GM10266 (cell line): ENCODE measurements around the gene OPN4.

ENCODE experiments used
- DNase-seq: peaks from one replicate; pipeline ENCODE4 v3.0.0; 2012; ENCODE audit errors: extremely low spot score
- CTCF ChIP-seq: IDR thresholded peaks from 2 replicates; pipeline ENCODE4 v1.5.1; 2012; ENCODE audit warnings: mild to moderate bottlenecking, low read depth; ENCODE audit not compliant: control insufficient read depth, insufficient read depth; ENCODE audit errors: missing control alignments

OPN4 gene

GRCh38 chr10:86653379-86653778 is 968 bp upstream of the OPN4 start:
- TF ChIP-seq CTCF, result no peak
- no peak for DNase-seq

DNA sequence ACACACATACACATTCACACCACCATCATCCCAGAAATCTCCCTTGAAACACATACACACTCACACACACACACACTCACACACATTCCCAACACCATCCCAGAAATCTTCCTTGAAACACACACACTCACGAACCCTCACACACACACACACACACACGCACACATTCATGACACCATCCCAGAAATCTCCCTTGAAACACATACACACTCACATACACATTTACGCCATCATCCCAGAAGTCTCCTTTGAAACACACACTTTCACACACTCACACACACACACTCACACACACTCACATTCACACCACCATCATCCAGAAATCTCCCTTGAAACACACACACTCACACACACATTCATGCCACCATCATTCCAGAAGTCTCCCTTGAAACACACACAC is 360 bp upstream of the OPN4 start:
- TF ChIP-seq CTCF, result no peak
- DNase-seq, result no peak

- no peak for DNase-seq
- TF ChIP-seq CTCF, result no peak
Observed at GRCh38 chr10:86655173-86655540, 810 bp downstream of the OPN4 start.

DNA sequence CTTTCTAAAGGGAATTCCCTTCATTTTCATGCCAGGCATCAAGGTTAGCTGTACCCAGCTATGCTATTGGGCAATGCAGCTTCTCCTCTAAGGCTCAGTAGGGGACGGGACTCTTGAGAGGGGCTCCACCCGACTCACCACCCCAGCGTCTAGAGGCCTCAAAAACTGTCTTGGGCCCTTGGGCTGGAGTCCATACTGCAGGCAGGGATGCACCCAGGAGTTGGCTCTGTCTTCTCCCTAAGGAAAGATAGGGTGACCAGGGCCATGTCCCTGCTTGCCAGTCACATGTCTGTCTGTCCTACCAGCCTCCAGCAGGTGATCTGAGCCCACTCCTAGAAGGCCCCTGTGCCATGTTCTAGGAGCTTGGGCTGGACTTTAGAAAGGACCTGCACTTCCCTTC is 1.2 kb downstream of the OPN4 start:
- no peak for DNase-seq
- TF ChIP-seq CTCF, result no peak

DNA sequence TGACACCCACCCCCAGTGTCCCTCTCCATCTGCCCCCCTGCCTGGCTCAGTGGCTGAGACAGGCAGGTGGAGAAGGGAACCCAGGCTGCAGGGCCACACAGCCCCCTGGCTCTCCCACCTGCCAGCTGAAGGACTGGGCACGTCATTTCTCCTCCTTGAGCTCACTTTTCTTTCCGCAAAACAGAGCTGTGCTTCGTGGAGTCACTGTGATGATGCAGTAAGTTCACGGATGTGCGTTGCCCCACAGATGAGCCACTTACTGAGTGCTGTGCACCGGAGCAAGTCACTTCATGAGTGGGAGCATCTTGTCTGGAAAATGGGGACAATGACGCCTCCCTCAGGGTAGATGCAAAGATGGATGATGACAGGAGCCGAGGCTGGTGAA is 2.7 kb downstream of the OPN4 start:
- no peak for DNase-seq
- TF ChIP-seq CTCF, result no peak

DNA sequence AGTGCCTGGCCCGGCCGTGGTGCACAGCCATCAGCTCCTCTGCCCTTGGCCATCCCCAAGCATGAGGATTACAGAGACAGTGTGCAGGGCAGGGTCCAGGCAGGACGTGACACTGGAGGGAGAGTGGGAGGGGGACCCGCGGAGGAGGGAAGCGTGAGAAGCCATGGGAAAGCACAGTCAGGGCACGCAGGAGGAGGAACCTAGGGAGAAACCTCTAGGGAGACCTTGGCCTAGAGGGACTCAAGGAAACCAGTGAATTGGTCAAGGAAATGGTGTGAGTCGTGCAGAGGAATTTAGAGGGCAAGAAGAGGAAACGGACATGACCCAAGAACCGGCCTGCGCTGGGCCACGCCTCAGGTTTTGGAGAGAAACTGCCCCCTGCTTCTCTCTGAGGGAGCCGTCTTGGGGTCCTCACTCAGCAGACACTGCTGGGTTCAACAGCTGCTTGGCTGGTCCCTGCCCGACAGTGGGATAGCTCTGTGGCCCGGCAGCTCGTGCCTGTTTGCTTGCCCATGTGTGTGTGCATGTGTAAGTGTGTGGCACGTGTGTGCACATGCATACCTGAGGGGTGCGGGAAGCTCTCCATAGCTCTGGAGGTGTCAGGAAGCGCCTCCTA is 3.2 kb downstream of the OPN4 start:
- no peak for DNase-seq
- no peak for TF ChIP-seq CTCF

DNA sequence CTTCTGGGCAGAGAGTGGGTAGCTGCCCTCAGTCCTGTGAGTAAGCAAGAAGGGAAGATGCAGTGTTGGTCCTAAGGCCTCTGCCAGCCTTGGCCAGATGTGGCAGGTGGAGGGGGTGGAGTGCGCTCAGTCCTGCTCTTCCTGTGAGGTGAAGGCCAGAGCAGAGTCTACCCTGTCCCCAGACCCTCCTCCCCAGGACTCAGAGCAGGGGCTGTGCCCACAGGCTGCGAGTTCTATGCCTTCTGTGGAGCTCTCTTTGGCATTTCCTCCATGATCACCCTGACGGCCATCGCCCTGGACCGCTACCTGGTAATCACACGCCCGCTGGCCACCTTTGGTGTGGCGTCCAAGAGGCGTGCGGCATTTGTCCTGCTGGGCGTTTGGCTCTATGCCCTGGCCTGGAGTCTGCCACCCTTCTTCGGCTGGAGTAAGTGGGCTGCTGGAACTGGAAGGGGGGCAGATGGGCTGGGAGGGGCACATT is 4.0 kb downstream of the OPN4 start:
- no peak for TF ChIP-seq CTCF
- no peak for DNase-seq
